Pulmonary artery endothelial cell (primary cell): ENCODE measurements around the gene CLEC18A. TPM values are rescaled to one million over a fixed set of nuclear protein-coding genes. Genes with fewer than 3 reads are reported as not detected.
"Not testable (repeated sequence)": the region's sequence is repeated elsewhere in the genome, so short reads cannot be mapped to it uniquely, and the experiment has no call there.

Experiments
- DNase-seq: peaks from one replicate; pipeline ENCODE4 v3.0.0-alpha.2; 2011; ENCODE audit warnings: low read depth, low spot score
- total RNA-seq: library from RNA; depleted of rRNA; stranded (reverse); fragments of >200 nt; gene quantifications from 2 replicates; pipeline ENCODE4 v1.2.3, GENCODE V29; 2014

The CLEC18A gene
- total RNA-seq, 1 donor from 2014 or later = 0.13 TPM

DNA sequence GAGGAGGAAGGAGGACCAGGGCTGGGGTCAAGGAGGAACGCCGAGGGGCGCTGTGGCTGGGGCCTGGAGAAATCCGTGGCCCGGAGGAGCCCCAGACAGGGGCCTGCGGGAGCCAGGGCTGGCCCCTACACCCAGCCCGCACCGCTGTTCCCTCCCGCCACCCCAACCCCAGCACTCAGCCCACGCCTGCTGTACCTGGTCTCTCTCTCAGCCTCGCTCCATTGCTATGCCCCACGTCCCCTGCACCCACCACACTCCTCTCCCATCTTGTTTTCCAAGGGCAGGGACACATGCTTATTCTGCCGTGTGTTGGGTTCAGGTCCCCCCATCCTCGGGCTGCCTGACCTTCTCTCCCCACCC, 518 bp downstream of the CLEC18A start:
- DNase-seq = not testable (repeated sequence)

GRCh38 chr16:69952116-69952515, 982 bp downstream of the CLEC18A start:
- DNase-seq = not testable (repeated sequence)

- not testable (repeated sequence) for DNase-seq
Measured at GRCh38 chr16:69952572-69953355, 1.6 kb downstream of the CLEC18A start.

DNA sequence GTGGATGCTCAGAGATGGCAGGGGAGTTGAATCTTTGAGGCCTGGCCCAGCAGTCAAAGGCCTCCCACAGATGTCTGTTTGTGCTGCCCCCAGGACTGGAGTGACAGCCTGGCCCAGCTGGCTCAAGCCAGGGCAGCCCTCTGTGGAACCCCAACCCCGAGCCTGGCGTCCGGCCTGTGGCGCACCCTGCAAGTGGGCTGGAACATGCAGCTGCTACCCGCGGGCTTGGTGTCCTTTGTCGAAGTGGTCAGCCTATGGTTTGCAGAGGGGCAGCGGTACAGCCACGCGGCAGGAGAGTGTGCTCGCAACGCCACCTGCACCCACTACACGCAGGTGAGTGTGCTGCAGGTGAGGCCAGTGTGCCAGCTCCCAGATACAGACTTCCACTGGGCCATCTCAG, 3.1 kb downstream of the CLEC18A start:
- DNase-seq = not testable (repeated sequence)

DNA sequence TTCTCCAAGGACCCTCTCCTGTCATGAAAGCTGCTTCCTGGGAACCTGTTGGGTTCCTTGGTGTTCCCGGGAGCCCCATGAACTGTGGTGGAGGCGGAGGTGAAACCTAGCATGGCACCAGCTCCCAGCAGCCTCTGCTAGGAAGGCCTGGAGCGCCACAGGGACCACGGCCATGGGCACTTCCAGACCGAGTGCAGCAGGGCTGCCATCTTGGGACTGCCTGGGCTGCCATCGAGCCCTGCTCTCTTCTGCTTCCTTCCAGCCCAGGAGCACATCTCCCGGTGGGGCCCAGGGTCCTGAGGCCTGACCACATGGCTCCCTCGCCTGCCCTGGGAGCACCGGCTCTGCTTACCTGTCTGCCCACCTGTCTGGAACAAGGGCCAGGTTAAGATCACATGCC, 12.2 kb downstream of the CLEC18A start:
- not testable (repeated sequence) for DNase-seq

- not testable (repeated sequence) for DNase-seq
Measured at GRCh38 chr16:69964960-69965660, 14.0 kb downstream of the CLEC18A start.

GRCh38 chr16:69965661-69966054, 14.5 kb downstream of the CLEC18A start:
- DNase-seq = not testable (repeated sequence)

DNA sequence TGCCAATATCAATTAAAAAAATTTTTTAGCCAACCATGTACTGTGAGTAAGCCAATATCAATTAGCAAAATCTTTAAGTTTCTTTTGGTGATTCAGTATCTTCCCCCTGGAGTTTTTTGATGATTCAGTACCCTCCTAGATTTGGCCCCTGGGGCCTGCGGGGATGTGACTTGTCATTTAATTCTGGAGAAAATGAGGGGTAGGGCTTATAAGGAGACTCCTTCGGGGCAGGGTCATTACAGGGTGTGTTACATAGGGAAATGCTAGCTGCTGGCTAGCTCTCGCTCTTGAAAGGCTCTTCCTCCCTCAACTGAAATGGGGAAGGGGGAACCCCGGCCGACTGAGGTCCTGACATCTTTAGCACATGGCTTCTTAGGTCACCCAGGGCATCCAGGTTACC, 16.6 kb downstream of the CLEC18A start:
- not testable (repeated sequence) for DNase-seq

DNA sequence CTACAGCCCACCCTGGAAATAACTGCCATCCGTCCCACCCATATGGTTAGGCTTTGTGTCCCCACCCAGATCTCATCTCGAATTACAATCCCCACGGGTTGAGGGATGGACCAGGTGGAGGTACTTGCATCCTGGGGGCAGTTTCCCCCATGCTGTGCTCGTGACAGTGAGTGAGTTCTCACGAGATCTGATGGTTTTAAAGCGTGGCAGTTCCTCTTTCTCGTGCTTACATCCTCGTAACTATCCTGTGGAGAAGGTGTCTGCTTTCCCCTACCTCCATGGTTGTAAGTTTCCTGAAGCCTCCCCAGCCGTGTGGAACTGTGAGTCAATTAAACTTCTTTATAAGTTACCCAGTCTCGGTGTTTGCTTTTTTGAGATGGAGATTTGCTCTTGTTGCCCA, 17.0 kb downstream of the CLEC18A start:
- DNase-seq = not testable (repeated sequence)

DNA sequence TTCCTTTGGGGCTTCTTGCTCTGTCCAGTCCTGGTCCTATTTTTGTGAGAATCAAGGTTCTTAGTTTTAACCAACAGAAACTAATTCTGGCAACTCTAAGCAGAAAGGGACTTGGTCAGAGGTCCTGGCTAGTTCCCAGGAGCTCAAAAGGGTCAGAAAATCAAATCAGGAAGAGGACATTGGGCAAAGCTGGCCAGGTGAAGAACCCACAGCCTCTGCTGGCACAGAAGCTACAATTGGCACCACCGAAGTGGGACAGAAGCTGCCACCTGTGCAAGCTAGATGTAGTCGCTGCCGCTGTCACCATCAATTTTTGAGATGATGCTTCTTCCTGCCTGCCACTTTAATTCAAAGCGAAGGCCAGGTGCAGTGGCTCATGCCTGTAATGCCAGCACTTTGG, 18.5 kb downstream of the CLEC18A start:
- DNase-seq = not testable (repeated sequence)

DNA sequence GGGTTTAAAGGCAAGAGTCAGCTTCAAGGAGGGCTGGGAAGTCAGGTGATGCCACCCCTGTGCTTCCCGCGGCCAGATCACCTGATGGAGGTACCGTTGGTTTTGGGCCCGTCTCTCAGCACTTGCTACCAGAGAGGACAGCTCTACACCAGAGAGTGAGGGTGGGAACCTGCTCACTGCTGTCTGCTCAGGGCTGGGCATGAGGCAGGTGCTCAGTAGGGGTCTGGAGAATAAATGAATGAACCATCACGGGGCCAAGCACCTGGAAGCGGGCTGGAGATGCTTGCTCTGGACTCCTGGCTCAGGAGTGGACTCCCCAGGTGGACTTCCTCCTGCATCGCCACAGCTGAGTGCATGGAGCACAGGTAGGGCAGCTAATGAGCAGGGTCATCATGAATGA, 21.0 kb downstream of the CLEC18A start:
- DNase-seq = not testable (repeated sequence)

DNA sequence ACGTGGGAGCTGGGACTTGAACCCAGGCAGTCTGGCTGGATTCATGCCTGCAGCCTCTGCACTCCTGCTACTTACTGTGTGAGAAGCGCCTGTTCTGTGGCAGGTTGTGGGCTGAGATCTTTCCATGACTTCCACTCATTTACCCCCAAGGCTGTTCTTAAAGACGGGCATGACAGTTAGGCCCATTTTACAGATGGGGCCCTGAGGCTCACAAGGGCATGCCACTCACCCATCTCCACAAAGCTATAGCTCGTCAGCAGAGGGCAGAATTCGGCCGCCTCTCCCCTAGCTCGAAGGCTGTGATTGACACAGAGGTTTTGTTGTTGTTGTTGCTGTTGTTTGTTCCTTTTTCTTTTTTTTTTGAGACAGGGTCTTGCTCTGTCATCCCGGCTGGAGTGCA, 21.8 kb downstream of the CLEC18A start:
- not testable (repeated sequence) for DNase-seq

GRCh38 chr16:69985196-69985595, 34.1 kb downstream of the CLEC18A start:
- not testable (repeated sequence) for DNase-seq

- not testable (repeated sequence) for DNase-seq
Measured at GRCh38 chr16:69997956-69998355, 46.8 kb downstream of the CLEC18A start.

- not testable (repeated sequence) for DNase-seq
Measured at GRCh38 chr16:69999801-70000200, 48.7 kb downstream of the CLEC18A start.

GRCh38 chr16:70003511-70003910, 52.4 kb downstream of the CLEC18A start:
- not testable (repeated sequence) for DNase-seq

DNA sequence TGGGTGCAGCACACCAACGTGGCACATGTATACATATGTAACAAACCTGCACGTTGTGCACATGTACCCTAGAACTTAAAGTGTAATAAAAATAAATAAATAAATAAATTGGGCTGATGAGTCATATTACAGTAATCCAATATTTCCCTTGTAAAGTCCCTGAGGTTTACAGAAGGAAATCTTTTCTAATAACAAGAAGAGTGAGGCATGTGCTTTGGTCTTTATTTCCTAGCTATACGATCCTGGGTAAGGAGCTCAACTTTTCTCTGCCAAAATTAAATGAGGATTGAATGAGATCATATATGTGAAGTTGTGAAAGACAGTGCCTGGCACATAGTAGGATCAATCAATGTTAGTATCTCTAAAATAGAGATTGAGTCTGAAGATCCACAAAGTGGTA, 57.5 kb downstream of the CLEC18A start:
- not testable (repeated sequence) for DNase-seq

DNA sequence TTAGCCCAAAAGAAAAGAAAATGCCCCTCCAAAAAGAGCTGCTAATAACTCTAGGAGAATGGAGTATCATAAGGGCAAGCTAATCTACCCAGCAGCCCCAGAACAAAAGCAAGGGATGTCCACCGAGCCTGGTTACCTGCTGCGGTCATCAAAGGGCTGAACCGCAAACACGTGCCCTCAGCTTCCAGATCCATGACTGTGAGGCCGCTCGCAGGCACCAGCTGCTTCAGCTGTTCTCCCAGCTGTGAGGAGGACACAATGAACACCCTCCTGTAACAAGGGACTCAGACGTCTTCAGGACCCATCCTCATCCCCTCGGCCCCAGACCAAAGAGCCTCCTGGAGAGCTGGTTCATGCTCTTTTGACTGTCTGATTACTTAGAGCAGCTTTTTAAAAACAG, 59.5 kb downstream of the CLEC18A start:
- not testable (repeated sequence) for DNase-seq

GRCh38 chr16:70011120-70011519, 60.0 kb downstream of the CLEC18A start:
- not testable (repeated sequence) for DNase-seq

GRCh38 chr16:70012354-70012753, 61.2 kb downstream of the CLEC18A start:
- DNase-seq = not testable (repeated sequence)

DNA sequence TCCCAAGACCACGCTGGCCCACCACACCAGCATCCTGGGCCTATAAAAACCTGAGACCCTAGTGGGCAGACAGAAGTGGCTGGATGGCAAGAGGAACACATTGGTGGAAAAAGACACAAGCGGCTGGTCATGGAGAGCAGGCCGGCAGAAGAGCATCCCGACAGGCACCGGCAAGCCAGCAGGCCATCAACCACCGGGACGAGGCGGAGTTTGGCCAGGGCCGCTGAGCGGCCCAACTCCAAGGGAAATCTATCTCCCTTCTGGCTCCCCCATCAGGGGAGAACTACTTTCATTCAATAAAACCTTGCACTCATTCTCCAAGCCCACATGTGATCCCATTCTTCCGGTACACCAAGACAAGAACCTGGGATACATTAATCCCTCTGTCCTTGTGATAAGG, 61.8 kb downstream of the CLEC18A start:
- not testable (repeated sequence) for DNase-seq
